Activated CD4-positive, CD25-positive, alpha-beta regulatory T cell treated with anti-CD3 and anti-CD28 coated beads, Interleukin-2, amount 50 U/mL, for 16 hours (primary cell): ENCODE data around the gene KISS1R.

ENCODE experiments used
- DNase-seq: peaks from one replicate; pipeline ENCODE4 v3.0.0-alpha.2; 2020; ENCODE audit warnings: low read depth, low spot score

The KISS1R gene

DNA sequence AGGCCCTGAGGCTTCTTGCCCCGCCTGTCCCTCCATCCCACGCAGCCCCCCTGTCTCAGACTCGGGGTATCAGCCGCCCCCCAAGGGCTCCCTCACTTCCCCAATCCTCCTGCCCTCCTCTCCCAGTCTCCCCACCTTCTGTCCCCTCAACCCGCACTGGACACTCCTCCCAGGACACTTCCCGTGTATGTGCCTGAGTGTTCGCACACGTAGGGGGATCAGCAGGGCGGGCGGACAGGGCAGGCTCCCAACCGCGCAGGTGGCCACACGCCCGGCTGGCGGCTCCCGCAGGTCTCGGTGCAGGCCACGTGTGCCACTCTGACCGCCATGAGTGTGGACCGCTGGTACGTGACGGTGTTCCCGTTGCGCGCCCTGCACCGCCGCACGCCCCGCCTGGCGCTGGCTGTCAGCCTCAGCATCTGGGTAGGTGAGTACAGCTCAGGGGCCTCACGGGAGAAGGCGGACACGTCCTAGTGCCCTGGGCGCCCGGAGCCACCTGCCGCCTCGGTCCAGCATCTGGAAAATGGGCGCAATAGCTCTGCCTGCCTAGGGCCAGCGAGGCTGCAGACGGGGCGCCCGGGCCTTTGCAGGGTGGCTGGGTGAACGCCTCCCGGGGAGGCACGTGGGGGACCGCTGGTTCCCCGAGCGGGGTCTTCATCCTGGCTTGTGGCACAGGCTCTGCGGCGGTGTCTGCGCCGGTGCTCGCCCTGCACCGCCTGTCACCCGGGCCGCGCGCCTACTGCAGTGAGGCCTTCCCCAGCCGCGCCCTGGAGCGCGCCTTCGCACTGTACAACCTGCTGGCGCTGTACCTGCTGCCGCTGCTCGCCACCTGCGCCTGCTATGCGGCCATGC is 2.3 kb downstream of the KISS1R start:
- no peak for DNase-seq

DNA sequence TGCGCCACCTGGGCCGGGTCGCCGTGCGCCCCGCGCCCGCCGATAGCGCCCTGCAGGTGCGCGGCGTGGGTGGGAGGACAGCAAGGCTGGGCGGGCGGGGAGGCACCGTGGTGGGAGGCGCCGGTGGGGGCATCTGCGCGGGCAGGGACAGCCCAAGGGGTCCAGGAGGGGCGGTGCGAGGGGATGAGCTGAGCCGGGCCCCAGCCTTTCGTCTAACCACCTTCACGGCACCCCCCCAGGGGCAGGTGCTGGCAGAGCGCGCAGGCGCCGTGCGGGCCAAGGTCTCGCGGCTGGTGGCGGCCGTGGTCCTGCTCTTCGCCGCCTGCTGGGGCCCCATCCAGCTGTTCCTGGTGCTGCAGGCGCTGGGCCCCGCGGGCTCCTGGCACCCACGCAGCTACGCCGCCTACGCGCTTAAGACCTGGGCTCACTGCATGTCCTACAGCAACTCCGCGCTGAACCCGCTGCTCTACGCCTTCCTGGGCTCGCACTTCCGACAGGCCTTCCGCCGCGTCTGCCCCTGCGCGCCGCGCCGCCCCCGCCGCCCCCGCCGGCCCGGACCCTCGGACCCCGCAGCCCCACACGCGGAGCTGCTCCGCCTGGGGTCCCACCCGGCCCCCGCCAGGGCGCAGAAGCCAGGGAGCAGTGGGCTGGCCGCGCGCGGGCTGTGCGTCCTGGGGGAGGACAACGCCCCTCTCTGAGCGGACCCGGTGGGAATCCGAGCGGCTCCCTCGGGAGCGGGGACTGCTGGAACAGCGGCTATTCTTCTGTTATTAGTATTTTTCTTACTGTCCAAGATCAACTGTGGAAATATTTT is 3.1 kb downstream of the KISS1R start:
- DNase-seq = no peak

- DNase-seq = no peak
Observed at GRCh38 chr19:924553-925086, 7.5 kb downstream of the KISS1R start.

GRCh38 chr19:925087-925525 is 8.0 kb downstream of the KISS1R start:
- DNase-seq = peak; percentile 41

DNA sequence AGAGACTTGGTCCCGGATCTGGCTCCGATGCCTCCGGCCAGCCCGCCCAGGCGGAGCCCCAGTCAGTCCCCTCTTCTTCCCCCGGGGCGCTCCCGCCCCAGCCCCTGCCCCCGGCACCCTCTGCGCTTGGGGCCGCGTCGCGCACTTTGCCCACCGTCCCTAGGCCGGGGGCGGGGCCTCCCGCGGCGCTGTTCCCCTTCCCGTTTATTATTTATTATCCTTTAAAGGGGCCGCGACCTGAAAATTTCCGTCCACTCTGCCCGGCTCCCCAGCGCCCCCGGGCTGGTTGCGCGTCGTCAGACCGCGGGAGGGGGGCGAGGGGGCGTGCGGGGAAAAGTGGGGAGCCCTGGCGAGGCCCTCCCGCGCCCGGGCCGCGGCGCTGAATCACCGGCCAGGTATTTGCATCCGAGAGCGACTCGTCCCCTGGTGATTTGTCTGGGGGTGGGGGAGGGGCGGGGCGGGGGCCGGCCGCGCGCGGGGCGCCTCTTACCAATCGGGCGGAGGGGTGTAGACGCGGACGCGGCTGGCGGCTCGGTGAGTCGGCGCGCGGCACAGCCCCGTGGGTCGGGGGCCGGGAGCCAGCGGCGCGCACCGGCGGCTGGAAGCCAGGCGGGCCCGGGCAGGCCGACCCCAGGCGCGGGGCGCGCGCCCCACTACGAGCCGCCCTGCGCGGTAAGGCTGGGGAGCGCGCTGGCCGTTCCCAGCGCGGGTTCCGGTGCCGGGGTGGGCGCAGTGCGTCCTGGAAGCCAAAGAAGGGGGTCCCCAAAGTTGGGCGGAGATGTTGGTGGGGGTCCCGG is 8.6 kb downstream of the KISS1R start, which contains the start of gene ARID3A:
Gene ARID3A (plus strand): TSS at position 510 of the 797 bp plus-strand sequence. CDS start 3,494 bp downstream, outside the sequence.
- DNase-seq = peak; percentile 56

DNA sequence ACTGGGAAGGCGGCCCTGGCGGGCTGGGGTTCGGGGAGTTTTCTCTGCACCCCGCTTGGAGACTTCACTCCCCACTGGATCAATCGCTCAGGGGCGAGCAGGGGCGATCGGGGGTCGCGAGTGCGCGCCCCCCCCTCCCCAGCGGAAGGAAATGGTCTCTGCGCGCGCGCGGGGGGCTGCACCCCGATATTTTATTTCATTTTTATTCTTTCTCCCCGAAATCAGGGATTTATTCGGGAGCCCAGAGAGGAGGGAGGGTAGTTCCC is 9.1 kb downstream of the KISS1R start:
- no peak for DNase-seq

DNA sequence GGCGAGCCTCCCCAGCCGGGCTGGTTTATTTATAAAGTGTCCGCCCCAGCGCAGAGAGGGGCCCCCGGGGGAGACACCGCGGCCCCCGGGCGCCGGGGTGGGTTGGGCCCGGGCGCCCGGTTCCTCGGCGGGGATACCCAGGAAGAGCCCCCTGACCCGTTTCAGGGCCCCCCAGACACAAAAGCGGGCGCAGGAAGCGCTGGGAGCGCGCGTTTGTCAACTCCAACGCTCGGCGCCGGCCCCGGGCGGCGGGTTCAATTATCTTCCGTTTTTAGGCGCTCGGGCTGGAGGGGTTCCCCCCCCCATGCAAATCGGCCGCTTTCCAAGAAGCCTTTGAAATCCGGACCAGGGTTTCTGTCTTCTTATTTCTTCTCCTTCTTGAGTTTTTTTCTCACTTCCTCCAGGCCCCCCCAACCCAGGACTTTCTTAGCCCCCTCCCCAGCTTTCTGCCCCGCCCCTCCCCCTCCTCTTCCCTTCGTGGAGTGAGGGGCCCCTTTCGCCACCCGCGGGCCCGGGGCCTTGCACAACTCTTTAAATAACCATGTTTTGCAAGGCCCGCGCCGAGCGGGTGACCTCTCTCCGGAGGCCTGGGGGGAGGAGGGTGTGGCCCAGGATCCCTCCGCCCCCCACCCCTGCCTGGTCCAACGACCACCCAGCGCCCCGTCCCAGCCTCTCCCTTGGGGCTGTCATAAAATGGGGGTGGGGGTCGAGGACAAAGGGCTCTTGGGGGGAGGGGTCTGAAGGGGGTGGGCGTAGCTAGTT is 9.6 kb downstream of the KISS1R start:
- DNase-seq = no peak

- DNase-seq = no peak
Observed at GRCh38 chr19:927351-927779, 10.2 kb downstream of the KISS1R start.

GRCh38 chr19:927780-928401 is 10.8 kb downstream of the KISS1R start:
- DNase-seq = no peak

DNA sequence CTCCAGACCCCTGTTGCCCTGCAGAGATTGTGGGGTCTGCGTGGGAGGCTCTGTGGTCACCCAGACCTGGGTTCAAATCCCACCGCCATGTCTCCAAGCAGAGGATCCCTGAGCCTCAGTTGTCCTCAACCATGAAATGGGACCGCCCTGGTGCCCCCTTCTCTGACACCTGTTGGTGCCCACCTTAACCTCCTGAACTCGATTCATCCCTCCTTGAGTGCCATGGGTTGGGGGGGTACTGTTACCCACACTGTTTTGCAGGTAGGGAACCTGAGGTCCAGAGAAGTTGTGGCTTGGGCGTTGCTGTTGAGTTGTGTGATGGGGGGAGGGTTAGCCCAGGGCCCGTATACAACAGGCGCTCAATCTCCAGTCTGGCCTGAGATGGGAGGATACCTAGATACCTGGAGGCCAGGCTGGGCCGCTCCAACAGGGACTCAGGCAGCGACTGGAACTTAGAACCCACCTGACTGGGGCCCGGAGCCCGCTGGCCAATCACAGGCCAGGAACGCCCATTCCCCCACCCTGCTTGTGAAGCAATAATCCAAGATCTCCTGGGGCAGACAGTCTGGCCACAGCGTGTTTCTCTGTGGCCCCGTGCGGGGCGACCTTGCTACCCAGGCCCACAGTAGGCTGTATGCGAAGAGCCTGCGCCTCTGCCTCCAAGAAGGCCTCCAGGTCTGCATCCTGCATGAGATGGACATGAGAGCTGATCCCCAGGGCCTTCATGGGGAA is 11.5 kb downstream of the KISS1R start:
- DNase-seq = no peak

- no peak for DNase-seq
Observed at GRCh38 chr19:929203-929890, 12.2 kb downstream of the KISS1R start.

DNA sequence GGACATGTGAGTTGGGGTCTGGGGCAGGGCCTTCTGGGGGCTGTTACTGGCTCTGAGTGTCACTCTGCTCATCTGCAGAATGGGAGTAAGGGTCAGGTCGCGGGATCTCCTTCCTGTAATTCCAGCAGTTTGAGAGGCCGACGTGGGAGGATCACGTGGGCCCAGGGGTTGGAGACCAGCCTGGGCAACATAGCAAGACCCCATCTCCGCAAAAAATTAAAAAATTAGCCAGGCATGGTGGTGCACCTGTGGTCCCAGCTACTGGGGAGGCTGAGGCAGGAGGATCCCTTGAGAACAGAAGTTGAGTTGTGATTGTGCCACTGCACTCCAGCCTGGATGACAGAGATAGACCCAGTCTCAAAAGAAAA is 12.7 kb downstream of the KISS1R start:
- no peak for DNase-seq

- DNase-seq = no peak
Observed at GRCh38 chr19:931860-932647, 14.9 kb downstream of the KISS1R start.

- DNase-seq = no peak
Observed at GRCh38 chr19:932648-933552, 15.8 kb downstream of the KISS1R start.

DNA sequence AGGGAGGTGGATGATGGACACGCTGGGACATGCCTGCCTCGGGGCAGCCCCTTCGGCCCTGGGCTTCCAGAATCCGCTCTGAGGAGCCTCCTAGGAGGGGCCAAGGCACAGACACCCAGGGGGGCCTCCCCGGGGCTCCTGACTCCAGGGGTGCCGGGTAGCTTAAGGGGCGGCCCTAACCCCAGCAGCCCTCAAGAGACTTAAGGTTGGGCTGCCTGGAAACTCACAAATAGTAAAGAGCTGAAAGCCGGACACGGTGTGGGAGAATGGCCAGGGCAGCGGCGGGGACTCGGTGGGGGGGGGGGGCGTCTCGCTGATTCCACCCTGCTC is 16.4 kb downstream of the KISS1R start:
- no peak for DNase-seq

DNA sequence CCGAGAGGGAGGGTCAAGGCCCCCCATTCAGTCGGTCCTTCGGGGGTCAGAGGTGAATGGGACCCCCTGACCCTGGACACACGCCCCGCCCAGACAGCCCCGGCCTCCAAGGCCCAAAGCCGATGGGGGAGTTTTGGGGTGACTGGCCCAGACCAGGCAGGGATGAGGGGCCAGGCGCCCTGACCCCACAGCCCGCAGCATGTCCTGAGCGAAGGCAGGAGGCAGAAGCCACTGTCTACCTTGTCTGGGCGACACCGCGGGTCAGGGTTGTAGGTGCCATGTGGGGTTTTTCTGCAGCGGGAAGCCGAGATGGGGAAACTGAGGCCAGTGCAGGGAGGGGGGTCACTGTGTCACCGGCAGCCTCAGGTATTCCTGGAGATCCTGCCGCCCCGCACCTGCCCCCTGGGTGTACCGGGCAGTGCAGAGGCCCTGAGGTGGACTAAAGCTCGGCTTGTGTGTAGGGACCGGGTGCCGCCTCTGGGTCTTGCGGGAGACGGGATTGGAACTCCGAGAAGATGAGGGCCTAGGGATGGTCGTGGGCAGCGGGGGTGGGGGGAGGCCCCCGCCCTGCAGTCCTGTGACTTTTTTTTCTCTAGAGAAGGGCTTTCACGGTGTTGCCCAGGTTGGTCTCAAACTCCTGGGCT is 17.2 kb downstream of the KISS1R start:
- DNase-seq = no peak

GRCh38 chr19:934865-935479 is 17.8 kb downstream of the KISS1R start:
- no peak for DNase-seq
